Nephron progenitor cell (in vitro differentiated cells): ENCODE measurements around the gene PIM3.
A peak's percentile ranks its signal among the peaks of the same experiment; 100 is the strongest.

ENCODE experiments used
- DNase-seq: peaks from one replicate; pipeline ENCODE4 v3.0.0; 2021
- H3K27ac Mint-ChIP-seq: 2 replicates; pipeline ENCODE4 v1.8.0; 2021; ENCODE audit warnings: mild to moderate bottlenecking, moderate library complexity, mixed read lengths
- H3K27me3 Mint-ChIP-seq: 2 replicates; pipeline ENCODE4 v1.8.0; 2021; ENCODE audit warnings: mild to moderate bottlenecking, low read depth, mixed read lengths; ENCODE audit not compliant: poor library complexity
- H3K36me3 Mint-ChIP-seq: 2 replicates; pipeline ENCODE4 v1.8.0; 2021; ENCODE audit warnings: low read depth, mixed read lengths
- H3K4me1 Mint-ChIP-seq: 2 replicates; pipeline ENCODE4 v1.8.0; 2021; ENCODE audit warnings: mixed read lengths
- H3K4me3 Mint-ChIP-seq: 2 replicates; pipeline ENCODE4 v1.8.0; 2021; ENCODE audit warnings: mild to moderate bottlenecking, moderate library complexity, mixed read lengths
- H3K9me3 Mint-ChIP-seq: 2 replicates; pipeline ENCODE4 v1.8.0; 2021; ENCODE audit warnings: mild to moderate bottlenecking, moderate library complexity, mixed read lengths
- TF ChIP-seq, protein P1 (sequence below): fragments of 200-600 bp; sonication (generic); IDR thresholded peaks from 2 replicates; pipeline ENCODE4 v1.5.0; 2021; ENCODE audit warnings: antibody characterized with exemption

The PIM3 gene

DNA sequence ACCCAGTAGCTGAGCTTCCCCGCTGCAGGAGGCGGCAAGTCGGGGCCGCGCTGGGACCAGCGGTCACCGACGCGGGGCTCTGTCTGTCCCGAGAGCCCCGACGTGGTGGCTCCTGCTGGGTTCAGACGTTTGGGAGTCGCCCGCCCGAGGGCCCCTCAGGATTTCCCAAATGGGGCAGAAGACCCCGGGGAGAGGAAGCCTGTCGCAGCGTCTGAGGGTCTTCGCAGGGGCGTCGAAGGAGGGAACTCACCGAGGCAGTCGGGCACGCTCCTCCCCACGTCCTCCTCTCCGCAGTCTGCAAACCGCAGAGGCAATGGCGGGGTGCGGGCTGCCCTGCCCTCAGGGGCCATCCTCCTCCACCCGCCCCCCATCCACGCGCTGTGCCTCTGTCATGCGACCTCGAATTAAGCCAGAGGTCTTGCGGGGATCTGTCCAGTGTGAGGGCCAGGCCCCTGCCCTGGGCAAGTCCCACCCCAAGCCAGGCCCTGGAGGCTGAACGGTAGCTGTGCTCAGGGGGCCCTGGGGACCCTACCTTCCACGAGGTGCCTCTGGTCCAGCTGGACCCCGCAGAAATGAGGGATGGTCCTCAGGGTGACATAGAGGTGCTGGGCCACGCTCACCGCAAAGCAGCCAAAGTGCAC lies 39.5 kb downstream of the PIM3 start:
- TF ChIP-seq, protein P1, sequence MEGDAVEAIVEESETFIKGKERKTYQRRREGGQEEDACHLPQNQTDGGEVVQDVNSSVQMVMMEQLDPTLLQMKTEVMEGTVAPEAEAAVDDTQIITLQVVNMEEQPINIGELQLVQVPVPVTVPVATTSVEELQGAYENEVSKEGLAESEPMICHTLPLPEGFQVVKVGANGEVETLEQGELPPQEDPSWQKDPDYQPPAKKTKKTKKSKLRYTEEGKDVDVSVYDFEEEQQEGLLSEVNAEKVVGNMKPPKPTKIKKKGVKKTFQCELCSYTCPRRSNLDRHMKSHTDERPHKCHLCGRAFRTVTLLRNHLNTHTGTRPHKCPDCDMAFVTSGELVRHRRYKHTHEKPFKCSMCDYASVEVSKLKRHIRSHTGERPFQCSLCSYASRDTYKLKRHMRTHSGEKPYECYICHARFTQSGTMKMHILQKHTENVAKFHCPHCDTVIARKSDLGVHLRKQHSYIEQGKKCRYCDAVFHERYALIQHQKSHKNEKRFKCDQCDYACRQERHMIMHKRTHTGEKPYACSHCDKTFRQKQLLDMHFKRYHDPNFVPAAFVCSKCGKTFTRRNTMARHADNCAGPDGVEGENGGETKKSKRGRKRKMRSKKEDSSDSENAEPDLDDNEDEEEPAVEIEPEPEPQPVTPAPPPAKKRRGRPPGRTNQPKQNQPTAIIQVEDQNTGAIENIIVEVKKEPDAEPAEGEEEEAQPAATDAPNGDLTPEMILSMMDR: no peak
- Mint-ChIP-seq H3K4me3 (peak overlapping the region; percentile 47), H3K27me3 (peaks cover 60% of the 10 kb centered on the region)

DNA sequence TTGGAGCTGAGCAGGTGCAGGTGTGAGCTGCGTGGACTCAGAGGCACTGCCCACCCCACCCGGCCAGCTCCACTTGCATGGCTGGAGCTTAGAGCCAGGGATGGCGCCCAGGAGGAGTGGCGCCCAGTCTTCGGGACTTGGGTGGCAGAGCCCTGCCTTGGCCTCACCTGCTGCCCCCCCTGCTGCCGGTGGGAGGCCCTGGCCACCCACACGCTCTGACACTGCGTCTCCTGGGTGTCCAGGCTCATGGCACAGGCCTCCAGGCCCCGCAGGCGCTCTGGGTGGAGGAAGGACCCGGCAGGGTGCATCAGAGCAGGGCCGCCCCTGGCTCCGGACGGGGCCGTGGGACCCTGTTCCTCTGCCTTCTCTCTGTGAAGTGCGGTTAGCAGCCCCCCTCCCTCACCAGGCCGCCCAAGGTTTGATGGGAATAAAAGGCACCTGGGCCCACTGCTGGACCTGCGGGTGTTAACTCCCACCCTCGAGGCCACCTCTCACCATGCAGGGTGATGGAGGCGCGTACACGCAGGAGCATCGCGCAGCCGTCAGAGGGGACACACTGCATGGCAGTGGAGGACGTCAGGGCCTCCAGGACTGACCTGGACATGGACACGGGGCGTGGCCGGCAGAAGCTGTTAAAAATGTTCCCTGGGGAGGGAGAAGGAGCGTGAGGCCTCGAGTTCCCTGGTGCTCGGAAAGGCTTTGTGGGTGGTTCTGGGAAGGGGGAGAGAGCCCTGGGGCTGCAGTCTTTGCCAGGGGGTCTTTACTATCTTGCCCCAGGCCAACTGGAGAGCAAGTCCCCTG lies 40.2 kb downstream of the PIM3 start:
- Mint-ChIP-seq H3K36me3 (no peaks in the 10 kb centered on the region), H3K4me3 (no peak overlapping the region), H3K27me3 (peaks cover 65% of the 10 kb centered on the region), H3K27ac (no peak overlapping the region), H3K9me3 (no peaks in the 10 kb centered on the region), H3K4me1 (peaks cover 8% of the 10 kb centered on the region)
- DNase-seq: no peak
- TF ChIP-seq, protein P1: no peak

More for the DNA sequence above, 39.5 kb downstream of the PIM3 start:
- Mint-ChIP-seq H3K4me1 (peaks cover 8% of the 10 kb centered on the region), H3K27ac (no peak overlapping the region), H3K9me3 (no peaks in the 10 kb centered on the region), H3K36me3 (no peaks in the 10 kb centered on the region)
- DNase-seq: no peak

DNA sequence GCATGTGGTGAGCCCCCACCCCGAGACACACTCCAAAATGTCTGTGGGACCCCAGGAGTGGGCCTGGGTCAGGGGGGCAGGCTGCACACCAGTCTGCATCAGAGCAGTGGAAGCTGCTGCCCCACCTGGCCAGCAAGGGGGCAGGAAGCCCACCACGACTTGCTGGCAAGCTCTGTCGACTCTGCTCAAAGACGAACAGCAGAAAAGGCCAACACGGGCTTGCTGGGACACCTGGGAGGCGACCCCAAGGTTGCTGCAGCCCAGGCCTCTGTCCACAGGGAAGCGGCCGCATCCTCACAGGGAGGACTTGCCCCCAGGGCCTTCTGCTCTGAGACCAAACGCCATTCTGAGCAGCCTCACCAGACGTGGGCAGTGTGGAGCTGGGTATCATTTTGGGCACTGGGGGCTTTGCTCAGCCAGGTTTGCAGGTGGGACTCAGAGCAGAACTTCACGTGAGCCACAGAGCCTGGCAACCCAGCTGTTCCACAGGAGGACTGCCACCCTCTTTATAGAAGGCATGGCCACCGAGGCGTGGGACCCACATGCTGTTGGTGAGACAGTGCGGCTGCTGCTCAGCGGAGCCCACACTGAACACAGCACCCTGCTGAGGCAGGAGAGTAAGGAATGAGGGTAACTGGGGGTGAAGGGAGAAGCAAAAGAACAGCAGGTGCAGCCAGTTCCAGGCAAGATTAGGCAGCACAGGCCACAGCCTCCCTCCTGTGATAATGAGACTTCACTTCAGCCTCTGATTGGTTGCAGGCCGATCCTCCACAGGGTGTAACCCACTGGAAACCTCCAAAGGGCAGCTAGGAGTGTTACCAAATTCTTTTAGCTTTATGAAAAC lies 41.0 kb downstream of the PIM3 start:
- Mint-ChIP-seq H3K27ac (no peak overlapping the region), H3K4me1 (peaks cover 8% of the 10 kb centered on the region), H3K36me3 (no peaks in the 10 kb centered on the region), H3K9me3 (no peaks in the 10 kb centered on the region), H3K27me3 (peaks cover 66% of the 10 kb centered on the region), H3K4me3 (no peak overlapping the region)
- TF ChIP-seq, protein P1: no peak
- no peak for DNase-seq

GRCh38 chr22:50002791-50003190 lies 42.2 kb downstream of the PIM3 start:
- Mint-ChIP-seq H3K4me1 (peaks cover 8% of the 10 kb centered on the region), H3K9me3 (no peaks in the 10 kb centered on the region), H3K36me3 (no peaks in the 10 kb centered on the region), H3K4me3 (no peak overlapping the region), H3K27ac (no peak overlapping the region), H3K27me3 (peaks cover 75% of the 10 kb centered on the region)
- DNase-seq: no peak
- TF ChIP-seq, protein P1: no peak

- Mint-ChIP-seq H3K27me3 (peaks cover 83% of the 10 kb centered on the region), H3K36me3 (no peaks in the 10 kb centered on the region)
- no peak for DNase-seq
These were observed 44.3 kb downstream of the PIM3 start for GRCh38 chr22:50004918-50005317.

More at GRCh38 chr22:50004918-50005317, 44.3 kb downstream of the PIM3 start:
- Mint-ChIP-seq H3K4me1 (peaks cover 4% of the 10 kb centered on the region), H3K9me3 (no peaks in the 10 kb centered on the region), H3K4me3 (no peak overlapping the region), H3K27ac (no peak overlapping the region)
- TF ChIP-seq, protein P1: no peak
